Subcutaneous adipose tissue (tissue), 4 donors: Measurements from ENCODE around the gene ERCC2. TPM values are rescaled to one million over a fixed set of nuclear protein-coding genes. Genes with fewer than 3 reads are reported as not detected.

Source experiments
- total RNA-seq, 4 donors: library from RNA; depleted of rRNA; stranded (reverse); fragments of >200 nt; gene quantifications; one replicate each; pipeline ENCODE4 v1.1.0, GENCODE V29; 2016
- TF ChIP-seq, protein P1 (sequence below): fragments of 450-650 bp; IDR thresholded peaks from one replicate; pipeline ENCODE4 v1.5.1; 2016; ENCODE audit warnings: low read depth, mild to moderate bottlenecking, control low read depth, antibody characterized with exemption, moderate library complexity

The ERCC2 gene
- total RNA-seq, 4 donors from 2014 or later = 3.3 to 18.1 (median 8.0) TPM

DNA sequence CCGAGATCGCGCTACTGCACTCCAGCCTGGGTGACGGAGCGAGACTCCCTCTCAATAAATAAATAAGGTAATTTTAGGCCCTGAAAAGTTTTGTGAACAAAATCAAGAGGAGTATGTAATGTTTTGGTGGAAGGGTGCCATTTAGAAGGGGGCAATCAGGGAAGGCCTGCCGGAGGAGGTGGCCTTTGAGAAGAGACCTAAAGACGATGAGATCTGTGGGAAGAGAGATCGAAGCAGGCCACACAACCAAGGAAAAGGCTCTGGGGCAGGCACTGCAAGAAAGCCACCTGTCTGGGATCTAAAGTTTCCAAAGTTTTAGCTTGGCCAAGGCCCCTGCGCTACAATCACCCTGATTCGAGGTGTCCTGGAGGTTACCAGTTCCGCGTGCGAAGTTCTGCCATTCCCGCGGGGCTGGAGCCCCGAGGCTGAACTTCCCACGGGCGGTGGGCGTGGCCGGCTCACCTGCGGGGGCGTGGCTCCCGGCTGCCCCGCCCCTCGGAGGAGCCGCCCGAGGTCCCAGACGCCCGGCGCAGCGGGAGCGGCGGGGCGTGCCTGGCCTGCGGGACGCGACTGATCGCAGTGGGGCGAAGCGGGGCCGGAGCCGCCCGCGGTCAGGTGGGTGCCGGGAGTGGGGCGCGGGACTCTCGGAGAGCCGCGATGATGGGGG is 30.0 kb downstream of the ERCC2 start, which contains the start of gene KLC3:
TSS of gene KLC3 (plus strand) at position 519 of the 667 bp plus-strand sequence. CDS start 4,792 bp downstream, outside the sequence.
- TF ChIP-seq, protein P1, sequence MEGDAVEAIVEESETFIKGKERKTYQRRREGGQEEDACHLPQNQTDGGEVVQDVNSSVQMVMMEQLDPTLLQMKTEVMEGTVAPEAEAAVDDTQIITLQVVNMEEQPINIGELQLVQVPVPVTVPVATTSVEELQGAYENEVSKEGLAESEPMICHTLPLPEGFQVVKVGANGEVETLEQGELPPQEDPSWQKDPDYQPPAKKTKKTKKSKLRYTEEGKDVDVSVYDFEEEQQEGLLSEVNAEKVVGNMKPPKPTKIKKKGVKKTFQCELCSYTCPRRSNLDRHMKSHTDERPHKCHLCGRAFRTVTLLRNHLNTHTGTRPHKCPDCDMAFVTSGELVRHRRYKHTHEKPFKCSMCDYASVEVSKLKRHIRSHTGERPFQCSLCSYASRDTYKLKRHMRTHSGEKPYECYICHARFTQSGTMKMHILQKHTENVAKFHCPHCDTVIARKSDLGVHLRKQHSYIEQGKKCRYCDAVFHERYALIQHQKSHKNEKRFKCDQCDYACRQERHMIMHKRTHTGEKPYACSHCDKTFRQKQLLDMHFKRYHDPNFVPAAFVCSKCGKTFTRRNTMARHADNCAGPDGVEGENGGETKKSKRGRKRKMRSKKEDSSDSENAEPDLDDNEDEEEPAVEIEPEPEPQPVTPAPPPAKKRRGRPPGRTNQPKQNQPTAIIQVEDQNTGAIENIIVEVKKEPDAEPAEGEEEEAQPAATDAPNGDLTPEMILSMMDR = no peak

DNA sequence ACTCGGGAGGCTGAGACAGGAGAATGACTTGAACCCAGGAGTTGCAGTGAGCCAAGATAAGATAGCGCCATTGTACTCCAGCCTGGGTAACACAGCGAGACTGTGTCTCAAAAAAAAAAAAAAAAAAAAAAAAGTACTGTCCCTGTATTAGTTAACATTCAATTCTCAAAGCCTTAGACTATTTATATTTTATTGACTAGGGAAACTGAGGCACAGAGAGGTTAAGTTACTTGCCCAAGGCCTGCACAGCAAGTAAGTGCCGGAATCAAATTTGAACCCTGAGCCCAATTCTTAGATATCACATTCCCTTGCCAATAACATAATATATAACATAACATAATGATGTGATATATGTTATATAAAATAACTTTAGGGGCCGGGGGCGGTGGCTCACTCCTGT is 30.7 kb downstream of the ERCC2 start:
- TF ChIP-seq, protein P1 = no peak

GRCh38 chr19:45336696-45337251 is 33.6 kb downstream of the ERCC2 start:
- TF ChIP-seq, protein P1 = no peak

GRCh38 chr19:45333609-45334303 is 36.6 kb downstream of the ERCC2 start:
- TF ChIP-seq, protein P1 = no peak

- TF ChIP-seq, protein P1 = no peak
Measured at GRCh38 chr19:45331411-45331810, 39.0 kb downstream of the ERCC2 start.

- TF ChIP-seq, protein P1 = no peak
Measured at GRCh38 chr19:45327404-45328143, 42.8 kb downstream of the ERCC2 start.
